ENCODE data around the gene FBXO34.

The FBXO34 gene

DNA sequence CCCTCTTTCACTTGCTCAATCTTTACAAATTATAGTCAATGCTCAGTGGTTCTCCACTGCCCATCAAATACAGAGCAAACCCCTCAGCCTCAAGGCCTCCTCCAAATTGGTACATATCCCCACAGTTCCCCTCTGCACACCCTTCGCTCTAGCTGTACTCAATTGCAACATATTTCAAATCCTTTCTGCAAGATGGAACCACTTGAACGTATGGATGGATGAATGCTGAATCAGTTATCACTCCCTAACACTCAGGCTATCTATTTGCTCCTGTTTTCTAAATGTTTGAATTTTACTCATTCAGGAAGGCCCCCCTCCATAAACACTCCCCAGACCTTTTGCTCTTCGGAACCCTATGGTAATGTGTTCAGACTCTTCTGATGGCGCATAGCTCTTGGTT, 115.9 kb downstream of the FBXO34 start:
- no peak for DNase-seq

DNA sequence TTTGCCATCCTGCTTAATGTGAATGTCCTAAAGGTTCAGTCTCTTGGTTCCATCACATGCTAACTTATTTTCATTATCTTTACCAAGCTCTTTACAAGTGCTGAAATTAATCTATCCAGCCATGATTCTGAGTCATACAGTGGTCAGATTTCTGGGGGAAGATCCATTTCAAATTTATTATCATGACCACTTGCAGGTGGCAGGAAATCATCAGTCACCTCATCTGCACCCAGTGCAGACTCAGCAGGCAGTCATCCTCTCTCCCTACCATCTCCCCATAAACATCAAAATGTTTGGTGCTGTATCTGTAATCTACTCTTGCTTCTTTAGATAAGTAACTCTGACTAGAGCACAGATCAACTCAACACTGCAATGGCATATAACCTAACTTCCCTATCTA, 116.9 kb downstream of the FBXO34 start:
- DNase-seq, result no peak

DNA sequence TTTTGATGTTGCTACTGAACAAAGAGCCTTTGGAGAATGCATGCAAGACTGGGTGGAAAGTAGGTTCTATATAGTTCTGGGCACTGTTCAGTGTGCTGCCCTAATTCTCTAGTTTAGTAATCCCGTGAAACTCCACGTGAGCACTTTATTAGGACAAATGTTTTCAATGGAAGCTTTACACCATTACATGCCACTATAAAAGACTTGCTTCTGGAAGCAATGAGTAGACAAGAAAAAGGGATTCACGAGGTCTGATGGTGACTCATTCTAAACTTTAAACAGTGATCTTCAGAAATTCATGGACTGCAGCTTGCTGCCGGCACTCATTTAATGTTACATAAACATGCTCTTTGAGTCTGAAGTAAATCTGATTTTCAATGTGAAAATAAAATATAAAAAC, 118.1 kb downstream of the FBXO34 start:
- DNase-seq, result no peak

DNA sequence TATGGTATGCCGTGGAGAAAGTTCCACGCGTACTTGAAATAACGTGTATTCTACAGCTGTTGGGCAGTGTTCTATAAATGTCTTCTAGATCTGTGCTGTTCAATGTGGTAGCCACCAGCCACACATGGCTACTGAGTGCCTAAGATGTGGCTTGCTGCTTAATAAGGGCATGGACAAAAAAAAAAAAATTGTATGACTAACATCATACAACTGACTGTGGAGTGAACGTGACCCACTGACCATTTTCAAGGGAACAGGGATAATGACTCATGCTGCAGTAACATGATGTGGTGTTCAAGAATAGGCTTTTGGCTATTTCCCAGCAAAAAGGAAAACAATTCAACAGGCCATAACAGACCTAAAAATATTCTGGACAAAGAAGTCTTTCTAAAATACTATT, 127.5 kb downstream of the FBXO34 start:
- no peak for DNase-seq

DNA sequence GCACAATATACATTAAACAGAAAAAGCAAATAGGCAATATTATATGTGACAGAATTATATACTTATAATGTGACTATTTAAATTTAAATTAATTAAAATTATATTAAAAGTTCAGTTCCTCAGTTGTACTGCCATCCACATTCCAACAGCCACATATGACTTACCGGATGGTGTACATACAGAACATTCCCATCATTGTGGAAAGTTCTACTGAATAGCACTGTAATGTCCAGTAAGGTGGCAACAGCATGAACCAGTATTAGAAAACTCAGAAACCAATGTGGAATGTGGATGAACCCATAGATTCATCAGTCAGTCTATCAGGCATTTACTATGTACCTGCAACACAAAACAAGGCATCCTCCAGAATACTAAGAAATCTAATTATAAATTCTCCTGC, 128.0 kb downstream of the FBXO34 start:
- DNase-seq, result no peak

DNA sequence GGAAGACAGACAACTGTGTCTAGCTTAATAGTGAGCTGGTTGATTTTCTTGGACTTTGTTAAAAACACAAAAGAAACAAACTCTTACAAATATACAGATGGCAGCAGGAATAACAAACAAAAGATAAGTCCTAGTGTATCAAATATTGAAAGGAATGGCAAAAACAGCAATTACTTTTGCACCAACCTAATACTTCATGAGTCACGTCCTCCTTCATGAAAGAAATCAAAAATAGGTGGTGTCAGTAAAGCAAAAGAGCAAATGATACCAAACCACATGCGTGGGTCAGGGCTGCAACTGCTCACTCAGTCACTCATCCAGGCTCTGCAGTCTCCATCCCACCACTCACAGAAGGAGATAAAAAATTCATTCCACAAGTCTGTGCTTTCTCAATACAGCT, 128.6 kb downstream of the FBXO34 start:
- DNase-seq, result no peak

DNA sequence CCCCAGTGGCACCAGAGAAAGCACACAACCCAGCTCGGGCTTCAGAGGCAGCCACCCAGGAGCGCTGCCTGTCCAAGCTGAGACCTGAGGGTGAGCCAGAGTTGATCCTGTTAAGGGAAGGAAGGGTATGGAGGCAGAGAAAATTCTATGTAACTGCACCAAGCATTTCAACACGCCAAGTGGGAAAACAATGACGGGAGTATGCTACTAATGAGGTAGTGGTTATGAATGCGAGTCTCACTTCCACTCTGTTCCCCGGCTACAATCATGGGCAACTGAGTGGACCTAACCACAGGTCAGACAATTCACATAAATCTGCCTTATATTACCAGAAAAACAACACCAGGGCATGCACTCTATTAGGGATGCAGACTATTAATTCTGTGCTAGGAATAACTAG, 130.5 kb downstream of the FBXO34 start:
- no peak for DNase-seq

Measured in T-helper 9 cell (primary cell).